ENCODE results near the gene AFG3L2. TPM values are rescaled to one million over a fixed set of nuclear protein-coding genes. Genes with fewer than 3 reads are reported as not detected.

AFG3L2 gene
- total RNA-seq, 1 experiment from 2014 or later: 52.6 TPM

DNA sequence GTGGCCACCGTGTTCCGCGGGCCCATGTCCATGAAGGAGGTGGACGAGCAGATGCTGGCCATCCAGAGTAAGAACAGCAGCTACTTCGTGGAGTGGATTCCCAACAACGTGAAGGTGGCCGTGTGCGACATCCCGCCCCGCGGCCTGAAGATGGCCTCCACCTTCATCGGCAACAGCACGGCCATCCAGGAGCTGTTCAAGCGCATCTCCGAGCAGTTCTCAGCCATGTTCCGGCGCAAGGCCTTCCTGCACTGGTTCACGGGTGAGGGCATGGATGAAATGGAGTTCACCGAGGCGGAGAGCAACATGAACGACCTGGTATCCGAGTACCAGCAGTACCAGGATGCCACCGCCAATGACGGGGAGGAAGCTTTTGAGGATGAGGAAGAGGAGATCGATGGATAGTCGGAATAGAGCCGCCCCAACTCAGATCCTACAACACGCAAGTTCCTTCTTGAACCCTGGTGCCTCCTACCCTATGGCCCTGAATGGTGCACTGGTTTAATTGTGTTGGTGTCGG, 51.2 kb downstream of the AFG3L2 start:
- DNase-seq (ENCODE audit: low spot score): no peak

DNA sequence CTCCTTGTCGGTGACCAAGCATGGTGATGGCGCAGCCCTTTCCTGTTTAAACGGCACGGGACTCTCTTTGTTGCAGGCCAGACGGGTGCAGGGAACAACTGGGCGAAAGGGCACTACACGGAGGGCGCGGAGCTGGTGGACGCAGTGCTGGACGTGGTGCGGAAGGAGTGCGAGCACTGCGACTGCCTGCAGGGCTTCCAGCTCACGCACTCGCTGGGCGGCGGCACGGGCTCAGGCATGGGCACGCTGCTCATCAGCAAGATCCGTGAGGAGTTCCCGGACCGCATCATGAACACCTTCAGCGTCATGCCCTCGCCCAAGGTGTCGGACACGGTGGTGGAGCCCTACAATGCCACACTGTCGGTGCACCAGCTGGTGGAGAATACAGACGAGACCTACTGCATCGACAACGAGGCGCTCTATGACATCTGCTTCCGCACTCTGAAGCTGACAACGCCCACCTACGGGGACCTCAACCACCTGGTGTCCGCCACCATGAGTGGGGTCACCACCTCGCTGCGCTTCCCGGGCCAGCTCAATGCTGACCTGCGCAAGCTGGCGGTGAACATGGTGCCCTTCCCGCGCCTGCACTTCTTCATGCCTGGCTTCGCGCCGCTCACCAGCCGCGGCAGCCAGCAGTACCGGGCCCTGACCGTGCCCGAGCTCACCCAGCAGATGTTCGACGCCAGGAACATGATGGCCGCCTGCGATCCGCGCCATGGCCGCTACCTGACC, 51.9 kb downstream of the AFG3L2 start:
- no peak for DNase-seq (ENCODE audit: low spot score)

DNA sequence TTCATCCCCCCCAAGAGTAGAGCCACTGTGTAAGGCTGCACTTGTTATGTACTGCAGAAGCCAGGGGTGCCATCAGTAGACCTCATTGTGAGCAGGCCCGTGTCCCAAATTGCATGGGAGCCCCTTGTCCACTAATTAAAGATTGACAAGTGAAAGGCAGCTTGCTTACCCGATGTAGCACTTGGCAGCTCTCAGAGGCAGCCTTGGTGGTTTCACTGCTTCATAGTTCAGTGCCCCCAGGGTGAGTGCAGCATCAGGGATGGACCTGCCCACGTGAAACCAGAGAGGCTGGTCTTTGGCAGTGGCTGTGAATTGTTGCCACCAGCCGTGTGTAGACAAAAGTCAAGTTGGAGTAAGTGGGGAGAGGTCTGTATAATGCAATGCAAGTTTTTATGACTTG, 55.7 kb downstream of the AFG3L2 start:
- no peak for DNase-seq (ENCODE audit: low spot score)

DNA sequence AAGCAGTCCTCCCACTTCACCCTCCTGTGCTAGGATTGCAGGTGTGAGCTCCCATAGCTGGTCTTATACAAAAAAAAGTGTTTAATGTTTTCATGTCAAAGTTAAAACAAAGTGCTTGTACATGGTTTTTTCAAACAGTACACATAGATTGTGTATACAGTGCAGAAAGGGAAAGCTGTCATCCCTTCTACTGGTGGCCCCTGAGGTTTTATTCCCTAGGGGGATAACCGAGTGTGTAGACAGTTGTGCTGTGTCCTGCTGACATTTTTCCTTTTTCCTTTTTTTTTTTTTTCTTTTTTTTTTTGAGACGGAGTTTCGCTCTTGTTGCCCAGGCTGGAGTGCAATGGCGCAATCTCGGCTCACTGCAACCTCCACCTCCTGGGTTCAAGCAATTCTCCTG, 58.2 kb downstream of the AFG3L2 start:
- no peak for DNase-seq (ENCODE audit: low spot score)

DNA sequence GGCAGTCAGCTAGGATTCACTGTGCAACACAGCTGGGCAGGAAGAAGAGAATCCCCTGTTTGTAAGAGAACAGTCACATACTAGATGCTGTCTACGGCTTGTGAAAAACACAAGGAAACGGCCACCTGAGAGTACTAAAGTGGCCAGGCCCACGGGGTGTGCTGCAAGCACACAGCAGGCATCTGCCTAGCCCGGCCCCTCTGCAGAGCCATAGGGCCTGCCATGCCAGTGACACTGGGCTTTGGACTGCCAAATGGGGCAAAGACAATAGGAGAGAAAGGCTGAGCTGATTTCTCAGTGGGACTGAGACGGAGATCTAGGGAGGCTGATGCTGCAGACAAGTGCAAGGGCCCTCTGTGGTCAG, 58.7 kb downstream of the AFG3L2 start:
- DNase-seq (ENCODE audit: low spot score): no peak

DNA sequence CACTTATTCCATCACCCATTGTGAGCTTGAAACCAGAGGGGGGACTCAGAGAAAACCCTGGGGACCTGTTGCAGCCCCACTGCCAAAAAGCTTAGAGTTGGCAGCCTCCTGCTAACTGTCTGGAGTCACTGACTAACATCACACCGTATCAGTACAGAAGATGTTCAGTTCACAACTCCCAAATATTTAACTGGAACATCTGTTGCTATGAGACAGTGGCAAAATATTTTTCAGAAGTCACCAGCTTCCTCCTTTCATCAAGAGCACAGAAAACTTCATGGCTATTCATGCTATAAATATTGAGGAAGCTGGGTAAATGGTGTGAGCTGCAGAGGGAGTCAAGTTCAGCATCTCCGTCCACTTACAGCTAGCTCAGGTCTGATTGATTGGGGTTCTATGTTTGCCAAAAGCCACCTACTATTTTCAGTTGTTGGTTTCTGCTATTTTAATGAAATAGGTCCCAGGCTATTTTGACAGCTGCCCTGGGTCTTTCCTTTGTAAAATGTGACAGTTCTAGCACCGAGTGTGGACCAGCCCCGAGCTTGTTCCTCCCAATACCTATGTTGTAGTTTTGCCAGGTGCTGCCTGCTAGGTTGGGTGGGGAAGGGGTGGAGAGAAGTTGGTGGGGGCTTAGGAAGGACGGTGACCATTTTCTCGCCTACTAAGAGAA, 59.2 kb downstream of the AFG3L2 start:
- DNase-seq (ENCODE audit: low spot score): no peak

DNA sequence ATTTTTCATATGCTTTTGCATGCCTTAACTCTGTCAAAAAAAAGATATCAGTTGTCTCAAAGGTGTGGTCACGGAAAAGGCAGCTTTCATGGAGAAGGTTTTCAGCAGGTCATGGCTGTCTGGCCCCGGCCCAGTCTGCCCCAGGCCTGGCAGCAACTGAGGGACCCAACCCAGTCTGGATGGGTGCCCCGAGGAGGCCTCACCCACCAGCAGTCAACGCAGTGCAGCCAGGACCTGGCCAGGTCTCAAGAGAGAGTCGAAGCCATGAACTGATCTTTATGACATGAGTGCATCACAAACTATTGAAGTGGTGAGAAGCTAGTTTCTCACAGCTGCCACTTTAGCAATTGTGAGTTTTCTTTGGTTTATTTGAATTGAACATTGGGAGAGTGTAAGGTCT, 61.1 kb downstream of the AFG3L2 start:
- no peak for DNase-seq (ENCODE audit: low spot score)

DNA sequence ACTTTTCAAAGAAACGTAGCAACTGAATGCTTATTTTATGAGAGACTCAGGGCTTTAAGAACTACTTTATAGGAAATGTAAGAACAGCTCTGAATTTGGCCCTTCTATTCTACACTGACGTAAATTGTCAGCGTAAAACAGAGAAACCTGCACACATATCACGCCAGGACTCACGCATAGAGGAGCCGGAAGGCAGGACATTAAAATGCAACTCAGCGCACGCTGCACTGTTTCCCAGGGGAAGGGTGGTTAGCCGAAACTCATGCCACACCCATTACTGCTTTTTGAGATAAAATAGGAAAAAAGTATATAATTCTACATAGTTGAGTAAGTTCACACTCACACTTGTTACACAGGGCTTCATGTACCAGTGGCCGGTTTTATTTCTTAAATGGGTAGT, 61.5 kb downstream of the AFG3L2 start:
- no peak for DNase-seq (ENCODE audit: low spot score)

DNA sequence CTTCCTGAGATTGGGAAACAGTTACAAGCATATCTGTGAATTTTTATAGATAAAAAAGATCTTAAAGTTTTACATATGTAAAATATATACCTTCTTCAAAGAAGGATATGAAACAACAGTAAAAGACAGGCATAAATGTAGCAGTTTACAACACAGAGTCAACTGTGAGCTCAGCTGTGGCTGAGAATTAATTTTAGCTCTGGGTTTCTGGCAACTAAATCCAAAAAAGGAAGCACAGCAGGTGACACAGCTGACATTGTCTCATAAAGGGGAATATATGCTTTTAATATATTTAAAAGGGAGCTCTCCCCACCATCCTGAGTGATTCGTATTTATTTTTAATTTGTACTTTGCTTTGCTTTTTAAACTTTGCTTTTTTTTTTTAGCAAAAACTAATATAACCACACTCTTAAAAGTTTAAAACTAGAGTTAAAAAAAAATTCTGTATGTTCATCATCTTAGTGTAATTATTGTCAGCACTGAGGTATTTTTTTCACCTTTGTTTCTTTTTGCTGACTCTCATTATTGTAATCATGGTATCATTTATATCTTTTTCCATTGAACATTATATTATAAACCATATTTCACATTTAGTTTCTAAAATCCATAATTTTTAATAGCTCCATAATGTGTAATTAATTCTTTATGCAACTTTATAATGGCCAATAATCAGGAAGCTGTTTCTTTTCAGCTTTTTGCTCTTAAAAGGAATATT, 62.3 kb downstream of the AFG3L2 start:
- DNase-seq (ENCODE audit: low spot score): no peak

DNA sequence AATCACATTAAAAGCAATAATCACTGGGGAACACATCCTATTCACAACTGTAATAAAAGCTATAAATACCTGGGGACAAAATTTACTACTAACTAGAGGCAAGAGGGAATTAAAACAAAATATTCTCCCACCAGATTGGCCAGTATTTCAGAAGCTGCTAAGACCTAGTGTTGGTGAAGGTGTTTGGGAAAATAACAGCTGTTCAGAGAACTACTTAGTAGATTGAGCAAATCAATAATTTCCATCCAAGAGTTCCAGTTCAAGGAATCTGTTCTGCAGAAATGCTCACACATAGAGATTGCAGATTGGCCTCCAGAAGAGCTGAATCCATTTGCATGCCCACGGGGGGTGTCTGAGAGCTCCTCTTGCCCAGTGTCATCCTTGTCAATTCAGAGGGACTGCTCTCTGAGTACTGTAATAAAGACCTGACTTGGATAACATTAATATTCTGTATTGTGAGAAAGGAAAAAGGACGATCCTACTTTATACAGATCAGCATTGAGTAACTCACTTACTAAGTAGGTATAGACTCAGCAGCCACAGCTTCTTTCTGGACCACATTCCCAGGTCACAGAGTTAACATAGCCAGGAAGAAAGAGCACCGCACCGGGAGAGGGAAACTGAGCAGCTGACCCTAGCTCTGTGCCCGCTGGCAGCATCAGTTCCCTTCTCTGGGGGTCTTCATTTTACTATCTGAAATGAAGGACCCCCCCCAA, 63.3 kb downstream of the AFG3L2 start:
- no peak for DNase-seq (ENCODE audit: low spot score)

DNA sequence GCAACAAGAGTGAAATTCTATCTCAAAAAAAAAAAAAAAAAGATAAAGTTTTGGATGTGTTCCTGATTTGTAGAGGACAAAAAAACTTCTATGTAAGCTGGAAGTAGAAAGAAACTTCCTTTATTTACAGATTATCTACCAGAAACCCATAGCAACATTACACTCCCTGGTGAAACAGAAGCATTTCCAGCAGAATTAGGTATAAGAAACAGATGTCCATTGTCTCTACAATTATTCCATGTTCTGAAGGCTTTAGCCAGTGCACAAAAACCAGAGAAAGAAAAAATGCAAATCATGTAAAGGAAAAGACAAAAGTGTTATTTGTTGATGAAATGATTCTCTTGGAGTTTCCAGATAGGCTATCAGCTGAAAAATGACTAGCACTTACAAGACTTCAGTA, 64.1 kb downstream of the AFG3L2 start:
- no peak for DNase-seq (ENCODE audit: low spot score)

DNA sequence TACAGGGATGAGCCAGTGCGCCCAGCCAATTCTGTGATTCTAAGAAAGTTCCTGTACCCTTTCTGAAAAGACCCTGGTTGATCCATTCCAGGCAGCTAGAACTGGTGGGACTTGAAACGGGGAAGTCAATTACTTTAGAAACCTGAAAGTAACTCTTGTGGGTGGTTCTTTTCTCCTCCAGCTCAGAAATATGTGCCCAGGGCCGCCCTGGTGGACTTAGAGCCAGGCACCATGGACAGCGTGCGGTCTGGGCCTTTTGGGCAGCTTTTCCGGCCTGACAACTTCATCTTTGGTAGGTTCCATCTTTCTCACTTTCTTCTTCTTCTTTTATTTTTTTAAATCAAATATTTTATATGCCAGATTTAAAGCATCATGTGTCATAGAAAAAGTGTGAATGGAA, 66.3 kb downstream of the AFG3L2 start:
- no peak for DNase-seq (ENCODE audit: low spot score)

DNA sequence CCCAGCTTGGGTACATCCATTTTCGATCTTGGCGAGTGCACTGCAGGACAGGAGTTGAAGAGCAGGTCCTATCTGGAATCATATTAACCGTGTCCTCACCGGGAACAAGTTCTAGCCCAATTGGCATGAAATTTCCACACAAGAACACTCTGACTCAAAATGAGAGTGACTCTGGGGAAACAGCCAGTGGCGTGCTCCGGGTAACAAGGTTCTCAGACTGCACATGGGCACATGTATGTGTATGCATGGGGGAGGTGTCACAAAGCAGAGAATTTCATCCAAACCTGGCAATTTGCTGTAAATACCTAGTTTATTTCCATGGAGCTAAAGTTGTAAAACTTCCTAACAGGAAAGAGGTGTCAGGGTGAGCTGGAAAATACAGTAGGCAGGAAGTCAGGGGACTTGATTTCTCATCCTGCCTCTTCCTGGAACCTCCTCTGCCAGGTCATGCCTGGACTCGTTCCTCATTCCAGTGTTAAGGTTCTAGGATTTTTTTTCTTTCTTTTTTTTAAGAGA, 67.3 kb downstream of the AFG3L2 start:
- no peak for DNase-seq (ENCODE audit: low spot score)

DNA sequence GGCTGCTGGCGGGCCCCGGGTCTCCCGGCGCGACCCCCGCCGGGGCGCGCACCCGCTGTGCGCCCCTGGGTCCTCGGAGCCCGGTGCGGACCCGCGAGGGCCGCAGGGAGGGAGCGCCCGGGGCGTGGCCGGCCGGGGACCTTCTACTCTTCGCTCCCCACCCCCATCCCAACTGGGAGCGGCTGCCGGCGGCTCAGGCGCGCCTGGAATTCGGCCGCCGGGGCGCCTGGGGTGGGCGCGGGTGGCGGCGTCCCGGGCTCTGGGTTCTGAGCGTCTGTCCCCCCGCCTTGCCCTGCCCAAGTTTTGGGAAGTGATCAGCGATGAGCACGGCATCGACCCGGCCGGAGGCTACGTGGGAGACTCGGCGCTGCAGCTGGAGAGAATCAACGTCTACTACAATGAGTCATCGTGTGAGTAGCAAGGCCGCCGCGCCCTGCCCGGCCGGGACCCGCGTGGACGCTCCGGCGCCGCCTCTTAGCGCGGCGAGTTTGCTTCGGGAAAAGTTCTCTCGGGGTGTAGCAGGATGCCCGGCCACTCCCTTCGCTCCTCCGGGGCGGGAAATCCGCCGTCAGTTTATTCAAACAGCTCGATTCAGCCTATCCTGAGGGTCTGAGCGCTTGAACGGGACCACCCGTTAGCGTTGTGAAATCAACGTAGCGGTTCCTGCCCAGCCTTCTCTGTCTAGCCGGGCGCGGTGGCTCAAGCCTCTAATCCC, 68.5 kb downstream of the AFG3L2 start:
- peak; percentile 64 for DNase-seq (ENCODE audit: low spot score)

DNA sequence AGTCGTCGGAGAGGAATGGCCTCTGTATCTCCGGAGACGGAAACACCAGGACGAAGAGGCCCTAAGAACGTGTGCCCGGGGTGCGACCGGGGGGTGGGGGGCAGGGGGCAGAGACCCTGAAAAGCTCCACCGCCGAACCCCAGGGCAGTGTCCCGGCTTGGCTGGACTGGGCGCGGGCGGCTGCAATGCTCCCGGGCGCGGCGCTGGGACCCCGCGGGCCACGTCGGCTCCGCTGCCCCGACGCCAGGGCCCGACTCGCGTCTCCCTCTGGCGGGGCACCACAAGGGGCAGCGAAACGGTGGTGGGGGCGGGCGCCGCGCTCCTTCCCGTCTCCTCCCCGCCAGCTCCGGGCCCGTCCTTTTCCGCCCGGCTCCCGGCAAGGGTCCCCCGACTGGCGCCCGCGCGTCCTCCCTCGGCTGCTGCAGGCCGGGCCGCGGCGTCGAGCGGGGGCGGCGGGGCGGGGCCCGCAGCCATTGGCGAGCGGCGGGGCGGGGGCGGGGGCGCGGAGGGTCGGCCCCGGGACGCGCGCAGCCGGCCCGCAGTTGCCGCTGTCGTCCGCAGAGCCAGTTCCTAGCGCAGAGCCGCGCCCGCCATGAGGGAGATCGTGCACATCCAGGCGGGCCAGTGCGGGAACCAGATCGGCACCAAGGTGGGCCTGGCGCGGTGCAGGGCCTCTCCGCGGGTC, 69.2 kb downstream of the AFG3L2 start, which contains the start of gene TUBB6:
TSS of gene TUBB6 (plus strand) at position 541 of the 685 bp plus-strand sequence. CDS start at position 593, 52 bp downstream.
- peak; percentile 46 for DNase-seq (ENCODE audit: low spot score)

DNA sequence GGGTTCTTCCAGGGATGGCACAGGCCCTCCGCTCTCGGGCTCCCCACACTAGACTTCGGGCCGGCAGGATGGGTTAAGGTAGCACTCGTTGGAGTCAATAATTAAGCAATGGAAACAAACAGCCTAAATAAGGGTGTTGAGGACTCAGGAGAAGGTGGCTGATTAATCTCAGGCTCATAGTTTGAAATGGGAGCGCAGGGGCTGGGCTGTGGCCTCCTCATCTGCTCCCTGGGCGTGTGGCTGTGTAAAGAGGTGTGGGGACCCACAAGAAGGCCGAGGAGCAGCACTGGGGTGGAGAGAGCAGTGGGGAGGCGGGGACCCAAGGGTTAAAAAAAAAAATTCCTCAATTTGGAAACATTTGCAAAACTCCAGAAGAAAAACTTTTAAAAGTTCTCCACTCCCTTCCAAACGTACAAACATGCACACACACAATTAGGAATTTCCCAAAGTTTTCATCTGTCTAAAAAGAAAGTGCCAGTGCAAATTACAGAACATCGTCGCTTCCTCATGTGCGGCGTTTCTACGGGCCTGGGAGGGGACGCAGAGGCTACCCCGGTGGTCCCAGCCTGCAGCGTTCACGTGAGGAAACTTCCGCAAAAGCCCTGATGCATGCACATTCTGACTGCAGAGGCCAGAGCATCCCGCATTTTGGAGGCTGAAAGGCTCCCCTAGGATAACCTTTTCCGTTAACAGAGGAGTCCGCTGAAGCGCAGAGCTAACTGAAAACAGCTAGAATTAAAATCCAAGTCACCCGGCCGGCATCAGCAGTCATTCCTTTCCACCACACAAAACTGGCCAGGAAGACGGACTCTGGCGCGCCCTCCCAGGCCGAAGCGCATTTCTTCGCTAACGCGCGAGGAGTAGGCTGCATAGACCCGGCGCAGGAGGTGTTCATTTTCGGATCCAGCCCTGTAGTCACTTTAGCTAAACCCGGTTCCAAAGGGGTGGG, 70.0 kb downstream of the AFG3L2 start:
- DNase-seq (ENCODE audit: low spot score): no peak

DNA sequence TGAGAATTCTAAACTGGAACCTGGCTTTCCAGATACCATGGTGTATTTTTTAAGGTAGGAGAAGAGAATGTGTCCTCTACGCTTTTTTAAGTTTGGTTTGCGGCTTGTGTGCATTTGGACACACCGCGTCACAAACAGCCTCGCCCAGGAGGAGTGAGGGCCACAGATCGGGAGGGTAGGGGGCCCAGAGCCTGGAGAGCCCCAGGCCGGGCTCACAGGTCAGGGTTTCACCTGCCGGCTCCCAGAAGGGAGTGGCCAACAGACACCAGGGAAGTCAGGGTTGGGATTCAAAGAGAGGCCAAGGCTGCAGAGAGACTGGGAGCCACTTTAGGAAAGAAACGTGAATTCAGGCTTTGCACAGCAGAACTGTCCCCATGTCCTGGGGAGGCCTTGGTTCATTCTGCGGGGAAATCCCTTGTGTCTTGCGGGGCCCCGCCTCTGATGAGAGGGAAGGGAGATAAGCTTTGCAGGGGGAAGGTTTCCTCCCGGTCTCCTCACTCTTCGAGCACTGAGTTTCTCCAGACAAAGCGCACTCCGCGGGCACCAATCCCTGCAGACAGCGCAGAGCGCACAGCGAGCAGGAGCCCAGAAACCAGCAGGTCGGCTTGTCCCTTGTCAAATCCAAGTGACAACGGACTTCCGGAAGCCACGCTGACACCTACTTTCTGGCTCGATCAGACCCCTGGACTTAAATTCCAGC, 70.9 kb downstream of the AFG3L2 start:
- no peak for DNase-seq (ENCODE audit: low spot score)

DNA sequence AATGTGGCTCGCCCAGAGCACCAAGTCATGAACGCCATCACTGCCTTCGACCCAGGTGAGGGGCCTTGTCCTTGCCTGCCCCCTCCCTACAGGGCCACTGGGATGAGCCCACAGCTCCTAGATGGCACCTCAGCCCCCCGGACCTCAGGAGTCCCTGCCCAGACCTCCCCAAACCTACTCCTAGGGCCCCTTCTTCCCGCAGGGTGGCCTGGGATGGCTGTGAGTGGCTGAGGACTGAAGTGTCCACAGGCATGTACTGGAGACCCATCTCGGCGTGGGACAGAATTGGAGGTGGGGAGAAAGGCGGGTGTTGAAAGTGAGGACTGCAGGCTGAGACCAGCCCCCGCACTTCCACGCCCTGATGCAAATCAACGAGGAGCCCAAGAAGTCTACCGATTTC, 71.8 kb downstream of the AFG3L2 start:
- DNase-seq (ENCODE audit: low spot score): no peak
